GM19395 (cell line): Measurements from ENCODE around the gene KRT86.

Experiments used
- ATAC-seq: cut with Tn5 transposase; IDR thresholded peaks from one replicate; pipeline ENCODE4 v1.9.1; 2021; ENCODE audit warnings: mild to moderate bottlenecking, moderate library complexity; ENCODE audit not compliant: unreplicated experiment

KRT86 gene

DNA sequence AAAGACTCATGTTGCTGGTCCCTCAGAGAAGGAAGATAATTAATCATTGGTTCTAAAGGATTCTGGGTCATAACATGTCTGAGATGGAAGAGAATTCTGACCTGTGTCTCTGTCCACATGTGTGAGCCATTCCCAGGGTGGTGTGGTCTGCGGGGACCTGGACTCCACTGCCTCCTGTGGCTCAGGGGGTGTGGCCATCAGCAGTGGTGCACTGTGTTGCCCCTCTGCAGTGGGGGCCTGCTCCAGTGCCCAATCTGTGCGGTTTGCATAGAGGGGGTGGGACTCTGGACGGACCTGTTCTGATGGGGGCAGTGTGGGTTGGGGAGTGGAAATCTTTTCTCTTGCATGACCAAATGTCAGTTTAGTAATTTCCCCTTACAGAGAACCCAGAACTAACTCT, 79.3 kb downstream of the KRT86 start:
- ATAC-seq: no peak

DNA sequence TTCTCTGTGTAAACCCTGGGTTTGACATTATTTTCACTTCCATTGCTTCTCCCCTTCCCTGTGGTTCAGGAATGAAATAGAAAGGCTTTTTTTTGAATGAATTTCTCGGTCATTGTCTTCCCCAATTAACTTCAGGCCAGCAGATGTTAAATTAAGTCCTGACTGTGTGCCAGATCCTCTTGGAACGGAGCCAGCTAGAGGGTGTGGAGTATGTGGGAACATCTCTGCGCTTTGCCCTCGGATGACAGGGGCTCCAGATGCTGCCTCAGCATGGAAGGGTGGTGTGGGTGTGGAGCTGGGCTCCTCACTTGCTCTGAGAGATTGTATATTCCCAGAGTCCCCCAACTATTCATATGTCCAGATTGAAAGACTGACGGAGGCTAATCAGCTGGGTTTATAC, 79.8 kb downstream of the KRT86 start:
- ATAC-seq: no peak

DNA sequence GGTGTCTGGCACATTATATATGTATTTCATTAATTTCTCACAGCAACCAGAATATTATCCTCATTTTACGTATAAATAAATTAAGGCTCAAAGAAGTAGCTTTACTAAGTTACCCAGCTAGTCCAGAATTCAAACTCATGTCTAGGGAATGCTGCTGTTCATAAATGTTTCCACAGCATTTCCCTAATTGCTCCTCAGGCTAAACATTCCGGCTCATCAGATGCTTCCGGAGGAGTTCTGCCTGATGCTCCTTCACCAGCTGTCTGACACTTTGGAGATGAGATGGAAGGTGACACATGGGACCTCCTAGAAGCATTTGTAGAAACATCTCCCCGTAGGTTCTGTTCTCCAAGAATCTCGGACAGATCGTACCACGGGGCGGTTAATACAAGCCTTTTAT, 80.7 kb downstream of the KRT86 start:
- no peak for ATAC-seq

DNA sequence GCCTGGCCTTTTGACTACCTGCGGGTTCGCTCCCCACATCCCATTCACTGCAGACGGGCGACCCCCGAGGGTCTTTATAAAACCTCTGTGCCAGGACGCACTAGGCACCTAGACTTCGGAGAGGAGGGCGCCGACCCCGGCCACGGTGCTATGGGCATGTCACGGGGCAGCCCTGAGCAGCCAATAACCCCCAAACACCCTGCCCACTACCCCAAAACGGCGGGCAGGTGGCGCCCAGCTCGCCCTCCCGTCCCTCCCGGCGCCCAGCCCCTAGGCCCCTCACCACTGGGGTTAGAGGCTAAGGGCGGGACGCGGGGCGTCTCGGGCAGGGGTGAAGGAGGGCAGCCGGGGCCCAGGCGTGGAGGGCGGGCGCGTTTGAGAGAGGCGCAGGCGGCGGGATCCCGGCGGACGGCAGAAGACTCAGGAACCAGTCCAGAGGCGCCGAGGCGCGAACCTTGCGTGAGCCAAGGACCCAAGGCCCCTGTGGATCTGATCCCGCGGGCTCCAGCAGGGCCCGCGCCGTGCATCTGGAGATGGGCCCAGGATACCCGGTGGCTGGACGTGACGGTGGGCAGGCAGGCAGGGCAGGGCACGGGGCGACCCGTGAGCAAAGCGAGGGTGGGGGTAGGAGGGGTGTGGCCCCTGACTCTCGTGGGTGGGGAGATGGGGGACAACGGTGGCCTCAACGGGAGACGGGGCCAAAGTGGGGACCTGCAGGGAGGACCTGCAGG, 81.8 kb downstream of the KRT86 start:
- ATAC-seq: no peak

DNA sequence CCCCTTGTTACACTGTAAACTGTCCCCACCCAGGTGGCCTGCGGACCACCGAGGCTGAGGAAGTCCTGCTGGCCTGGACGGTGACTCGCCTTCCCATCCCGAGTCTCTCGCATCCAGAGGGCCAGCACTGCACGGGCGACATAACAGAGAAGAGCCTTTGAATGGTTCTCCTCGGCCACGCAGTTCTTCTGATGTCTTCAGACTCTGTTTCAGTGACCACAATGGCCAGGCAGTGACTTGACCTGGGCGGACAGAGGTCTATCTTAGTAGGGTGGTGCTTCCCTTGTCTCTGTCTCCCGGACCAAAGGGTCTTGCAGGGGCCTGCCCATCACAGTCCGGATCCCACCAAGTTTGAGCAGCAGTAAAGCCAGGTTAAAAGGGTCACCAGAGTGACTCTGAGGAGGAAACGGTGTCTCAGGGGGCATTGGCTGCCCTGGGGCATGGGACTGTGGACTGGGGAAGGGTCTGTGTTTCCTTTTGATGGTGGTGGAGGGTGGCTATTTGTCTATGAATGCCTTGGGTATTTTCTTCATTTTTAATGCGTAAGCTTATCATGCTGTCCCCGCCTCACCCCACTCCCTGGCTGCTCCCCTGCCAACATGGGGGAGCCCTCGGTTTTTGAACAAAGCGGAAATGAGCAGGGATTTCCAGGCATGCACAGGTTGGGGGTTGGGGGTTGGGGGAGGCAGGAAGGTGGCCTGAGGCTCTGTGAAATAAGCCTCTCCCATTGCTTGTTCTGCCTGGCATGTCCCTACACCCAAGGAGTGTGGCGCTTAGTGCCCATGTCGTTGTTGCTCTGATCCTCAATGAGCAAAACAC, 82.5 kb downstream of the KRT86 start:
- ATAC-seq: no peak
